D341Med (cell line): ENCODE data around the gene DGUOK.

Experiments used
- DNase-seq: peaks from one replicate; pipeline ENCODE4 v3.0.0; 2012; ENCODE audit warnings: low spot score

DGUOK gene

DNA sequence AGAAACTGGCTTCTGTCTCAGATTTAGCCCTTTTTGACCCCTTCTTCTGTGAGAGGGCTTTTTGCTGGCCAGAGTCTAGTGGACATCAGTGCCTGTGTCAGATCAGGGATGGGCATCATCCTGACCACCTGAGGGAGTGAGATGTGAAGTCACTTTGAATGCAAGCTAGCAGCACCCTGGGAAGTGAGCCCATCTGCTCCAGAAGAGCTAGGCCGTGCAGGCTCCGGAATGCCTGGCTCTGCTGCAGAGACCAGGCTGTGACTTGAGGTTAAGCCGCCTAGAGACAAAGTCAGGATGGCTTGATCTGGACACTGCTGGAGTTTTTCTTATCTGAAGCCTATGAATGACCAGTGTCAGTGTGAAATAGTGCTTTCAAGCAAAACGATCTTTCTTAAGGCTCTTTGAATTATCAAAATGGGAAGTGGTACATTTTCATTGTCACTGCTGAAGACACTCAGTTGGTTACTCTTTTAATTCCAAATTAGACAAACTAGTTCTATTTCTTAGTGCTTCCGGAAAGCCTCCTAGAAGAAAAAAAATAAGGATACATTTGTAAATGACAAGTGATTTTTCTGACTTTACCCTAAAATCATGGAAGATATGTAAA, 20.8 kb downstream of the DGUOK start:
- no peak for DNase-seq

DNA sequence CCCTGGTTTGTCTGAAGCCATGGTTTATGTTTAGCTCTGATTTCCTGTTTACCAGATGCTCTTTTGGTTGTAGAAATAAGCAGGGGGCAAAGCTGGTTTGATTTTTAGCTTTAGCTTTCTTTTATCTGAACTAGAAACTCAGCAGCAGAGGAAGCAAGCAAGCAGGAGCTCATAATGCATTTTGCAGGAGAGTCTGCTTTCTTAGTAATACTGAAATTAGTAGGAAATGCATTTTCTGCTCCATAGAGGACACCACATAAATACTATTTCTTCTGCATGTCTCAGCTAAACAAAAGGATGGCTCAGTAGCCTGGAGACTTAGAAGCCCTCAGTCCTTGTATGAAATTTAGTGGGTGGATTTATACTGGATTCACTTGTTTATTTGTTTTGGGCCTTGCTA, 23.1 kb downstream of the DGUOK start:
- no peak for DNase-seq

DNA sequence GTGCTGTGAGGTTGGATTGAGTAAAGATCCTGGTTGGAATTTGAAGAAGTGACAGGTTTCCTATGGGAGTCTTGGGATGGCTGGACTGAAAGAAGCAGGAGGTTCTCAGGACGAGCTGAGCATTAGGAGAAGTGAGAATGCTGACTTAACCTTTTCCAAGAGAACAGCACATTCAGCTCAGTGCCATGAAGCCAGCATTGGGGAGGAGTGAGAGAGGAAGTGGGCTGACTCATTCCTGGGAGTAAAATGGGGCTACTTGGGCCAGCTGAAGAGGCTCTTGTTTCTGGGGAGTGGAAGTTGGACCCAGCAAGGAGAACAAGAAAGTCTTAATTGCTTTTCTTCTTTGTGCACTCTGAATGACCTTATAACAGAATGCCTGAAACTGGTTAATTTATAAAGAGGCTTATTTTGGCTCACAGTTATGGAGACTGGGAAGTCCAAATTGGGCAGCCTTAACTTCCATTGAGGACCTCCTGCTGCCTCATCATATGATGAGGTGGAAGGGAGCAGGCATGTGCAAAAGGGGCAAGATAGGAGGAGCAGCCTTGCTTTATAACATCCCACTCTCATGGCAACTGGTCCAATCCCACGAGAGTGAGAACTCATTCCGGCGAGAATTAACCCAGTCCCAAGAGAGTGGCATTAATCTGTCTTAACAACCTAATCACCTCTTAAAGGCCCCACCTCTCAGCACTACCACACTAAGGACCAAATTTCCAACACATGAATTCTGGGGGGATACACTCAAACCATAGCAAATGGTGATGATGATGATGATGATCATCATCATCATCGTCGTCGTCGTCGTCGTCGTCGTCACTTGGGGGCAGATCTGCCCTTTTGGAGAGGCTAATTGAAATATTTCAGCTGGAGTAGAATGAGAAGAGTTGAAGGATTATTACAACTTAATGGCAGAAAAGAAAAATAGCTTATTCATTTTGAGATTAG, 26.1 kb downstream of the DGUOK start:
- peak; percentile 77 for DNase-seq

DNA sequence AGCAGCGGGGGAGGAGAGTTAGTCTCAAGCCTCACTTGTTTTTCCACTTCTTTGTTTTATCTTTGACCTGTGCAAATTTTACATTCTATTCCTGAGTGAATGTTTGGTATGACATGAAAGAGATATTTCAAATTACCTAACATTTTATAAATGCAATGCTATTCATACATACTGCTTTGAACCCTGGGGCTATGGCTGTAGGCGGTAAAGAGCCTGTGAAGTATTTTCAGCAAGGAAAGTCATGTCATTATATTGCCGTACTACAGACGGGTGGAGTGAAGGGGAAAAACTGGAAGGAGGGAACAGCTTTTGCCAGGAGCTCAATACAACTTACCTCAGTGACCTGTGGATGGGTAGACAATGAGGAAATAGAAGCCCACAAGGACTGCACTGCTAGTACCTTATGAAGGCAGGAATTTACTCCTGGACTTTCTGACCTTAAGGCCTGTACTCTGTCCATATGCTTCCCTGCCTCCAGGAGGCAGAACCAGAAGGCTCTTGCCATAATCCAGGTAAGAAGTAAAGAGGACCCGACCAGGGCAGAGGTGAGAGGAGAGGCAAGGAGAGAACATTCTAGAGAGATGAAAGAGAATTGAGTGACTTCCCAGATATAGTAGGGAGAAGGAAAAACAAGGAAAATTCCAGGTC, 29.7 kb downstream of the DGUOK start:
- DNase-seq = no peak

DNA sequence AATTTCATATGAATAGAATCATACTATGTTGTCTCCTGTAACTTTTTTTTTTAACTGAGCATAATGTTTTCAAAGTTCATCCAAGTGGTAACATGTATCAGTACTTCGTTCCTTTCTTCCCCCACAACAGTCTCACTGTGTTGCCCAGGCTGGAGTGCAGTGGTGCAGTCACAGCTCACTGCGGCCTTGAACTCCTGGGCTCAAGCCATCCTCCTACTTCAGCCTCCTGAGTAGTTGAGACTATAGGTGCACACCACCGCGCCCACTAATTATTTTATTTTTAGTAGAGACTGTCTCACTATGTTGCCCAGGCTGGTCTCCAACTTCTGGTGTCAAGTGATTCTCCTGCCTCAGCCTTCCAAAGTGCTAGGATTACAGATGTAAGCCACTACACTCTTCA, 34.6 kb downstream of the DGUOK start:
- DNase-seq = no peak

DNA sequence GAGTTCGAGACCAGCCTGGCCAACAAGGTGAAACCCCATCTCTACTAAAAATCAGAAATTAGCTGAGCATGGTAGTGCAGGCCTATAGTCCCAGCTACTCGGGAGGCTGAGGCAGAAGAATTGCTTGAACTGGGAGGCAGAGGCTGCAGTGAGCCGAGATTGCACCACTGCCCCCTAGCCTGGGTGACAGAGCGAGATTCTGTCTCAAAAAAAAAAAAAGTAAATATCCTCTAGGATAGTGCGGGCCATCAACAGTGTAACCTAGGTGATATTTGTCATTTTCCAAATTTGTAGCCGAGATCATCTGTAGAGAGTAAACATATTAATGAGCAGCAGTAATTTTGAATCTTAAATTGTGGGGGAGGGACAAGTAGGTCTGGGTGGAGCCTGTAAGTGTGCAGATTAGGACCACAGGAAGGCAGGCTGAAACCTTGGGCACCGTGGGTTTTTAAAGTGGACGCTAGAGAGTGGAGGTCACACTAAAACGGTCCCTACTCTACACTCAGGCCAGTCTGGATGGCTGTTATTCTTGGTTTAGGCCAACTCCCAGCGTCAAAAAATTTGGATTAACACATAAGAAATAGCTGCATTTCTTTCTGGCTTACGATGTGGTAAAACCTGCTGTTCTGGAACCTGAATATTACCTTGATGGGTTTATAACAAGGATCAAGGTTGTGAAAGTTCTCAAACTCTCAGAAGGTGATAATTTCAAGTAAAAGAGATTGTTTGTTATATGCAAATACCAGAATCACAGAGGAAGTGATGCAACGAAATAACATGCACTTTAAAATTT, 35.3 kb downstream of the DGUOK start:
- DNase-seq = no peak

DNA sequence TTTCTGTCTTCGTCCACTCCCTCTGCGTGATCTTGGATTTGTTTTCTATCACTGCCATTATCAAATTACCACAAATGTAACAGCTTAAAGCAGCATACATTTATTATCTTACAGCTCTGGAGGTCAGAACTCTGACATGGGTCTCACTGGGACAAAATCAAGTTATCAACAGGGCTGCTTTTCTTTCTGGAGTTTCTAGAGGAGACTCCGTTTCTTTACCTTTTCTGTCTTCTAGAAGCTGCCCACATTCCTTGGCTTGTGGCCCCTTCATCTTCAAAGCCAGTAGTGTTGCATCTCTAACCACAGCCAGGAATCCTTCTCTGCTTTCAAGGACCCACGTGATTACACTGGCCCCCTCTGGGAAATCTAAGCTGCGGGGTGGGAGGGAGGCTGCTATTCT, 36.1 kb downstream of the DGUOK start:
- DNase-seq = no peak

DNA sequence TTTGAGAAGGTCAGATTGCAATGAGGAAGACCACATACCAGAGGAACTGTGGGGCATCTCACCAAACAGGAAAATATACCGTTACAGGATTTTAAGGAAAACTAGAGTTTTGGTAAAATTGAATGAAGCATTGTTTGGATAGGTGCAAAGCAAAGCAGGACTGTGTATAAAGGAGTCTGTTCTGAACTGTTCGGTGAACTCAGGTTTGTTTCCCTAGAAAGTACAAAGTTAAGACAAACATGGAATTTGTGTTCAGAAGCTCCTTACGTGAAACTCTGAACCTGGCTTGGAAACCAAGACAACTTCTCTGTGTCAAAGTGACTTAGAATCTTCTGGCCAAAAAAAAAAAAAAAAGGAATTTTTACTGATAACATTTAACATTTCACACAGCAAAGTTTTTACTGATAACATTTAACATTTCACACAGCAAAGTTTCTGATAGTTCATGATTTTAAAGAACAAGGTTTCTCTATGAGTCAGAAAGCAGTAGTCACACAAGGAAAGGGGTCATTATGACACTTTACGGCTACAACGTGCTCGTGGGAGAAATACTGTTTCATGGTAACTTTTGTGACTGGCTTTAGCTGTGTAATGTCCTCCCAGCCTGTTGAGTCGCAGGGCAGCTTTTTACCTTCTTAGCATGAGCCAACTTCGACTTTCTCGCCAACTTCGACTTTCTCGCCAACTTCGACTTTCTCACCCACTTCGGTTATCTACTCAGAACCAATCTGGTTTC, 36.9 kb downstream of the DGUOK start:
- no peak for DNase-seq

DNA sequence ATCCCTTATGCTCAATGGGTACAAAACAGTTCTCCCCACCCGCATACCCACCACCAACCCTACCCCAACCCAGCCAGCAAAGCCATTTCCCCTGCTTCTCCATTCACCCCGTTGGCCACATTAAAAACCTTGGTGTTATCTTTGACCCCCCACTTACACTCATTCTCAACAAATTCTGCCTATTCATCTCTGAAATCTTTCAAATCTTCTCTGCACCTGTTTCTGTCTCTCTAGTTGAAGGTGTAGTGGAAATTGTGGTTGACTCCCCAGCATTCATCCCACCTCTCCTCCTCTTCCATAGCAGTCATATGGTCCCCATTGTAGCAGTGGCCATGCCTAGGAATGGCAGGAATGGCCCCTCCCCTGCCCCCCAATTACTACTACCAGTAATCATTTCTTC, 37.5 kb downstream of the DGUOK start:
- DNase-seq = no peak

DNA sequence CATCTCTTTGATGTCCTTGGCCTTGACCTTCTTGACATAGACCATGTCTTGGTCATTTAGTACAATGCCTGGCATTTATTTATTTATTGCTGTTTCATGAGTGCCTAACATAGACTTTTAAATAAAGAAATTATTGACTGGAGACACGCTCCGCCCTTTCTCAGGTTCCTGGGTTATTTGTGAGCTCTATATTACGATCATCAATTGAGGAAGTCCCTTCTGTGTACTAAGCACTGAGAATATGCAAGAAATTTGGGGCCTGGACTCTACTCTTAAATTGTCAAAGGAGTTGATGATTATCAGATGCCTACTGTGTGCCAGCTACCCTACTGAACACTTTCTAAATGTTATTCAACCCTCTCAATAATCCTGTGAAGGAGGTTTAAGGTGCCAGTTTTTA, 38.4 kb downstream of the DGUOK start:
- no peak for DNase-seq

DNA sequence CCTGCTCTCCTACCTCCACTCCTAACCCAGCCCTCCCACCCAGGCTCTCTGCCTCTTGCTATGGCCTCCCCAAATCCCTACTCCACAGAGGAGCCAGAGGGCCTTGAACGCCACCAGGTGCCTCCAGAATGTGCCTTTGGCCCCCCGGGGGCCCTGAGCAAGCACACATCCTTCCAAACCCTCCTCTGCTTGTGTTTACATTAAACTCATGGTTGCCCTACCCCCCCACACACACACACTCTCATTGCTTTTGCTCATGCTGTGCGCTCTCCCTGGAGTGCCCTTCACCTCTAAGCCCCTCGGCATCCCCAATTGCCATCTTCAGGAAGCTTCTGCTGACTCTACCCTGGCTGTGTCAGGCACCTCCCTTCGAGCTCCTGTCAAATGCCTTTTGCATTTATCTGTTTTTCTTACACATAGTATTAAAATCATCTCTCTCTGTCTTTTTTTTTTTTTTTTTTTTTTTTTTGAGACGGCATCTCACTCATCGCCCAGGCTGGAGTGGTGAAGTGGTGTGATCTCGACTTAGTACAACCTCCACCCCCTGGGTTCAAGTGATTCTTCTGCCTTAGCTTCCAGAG, 41.8 kb downstream of the DGUOK start:
- DNase-seq = no peak

DNA sequence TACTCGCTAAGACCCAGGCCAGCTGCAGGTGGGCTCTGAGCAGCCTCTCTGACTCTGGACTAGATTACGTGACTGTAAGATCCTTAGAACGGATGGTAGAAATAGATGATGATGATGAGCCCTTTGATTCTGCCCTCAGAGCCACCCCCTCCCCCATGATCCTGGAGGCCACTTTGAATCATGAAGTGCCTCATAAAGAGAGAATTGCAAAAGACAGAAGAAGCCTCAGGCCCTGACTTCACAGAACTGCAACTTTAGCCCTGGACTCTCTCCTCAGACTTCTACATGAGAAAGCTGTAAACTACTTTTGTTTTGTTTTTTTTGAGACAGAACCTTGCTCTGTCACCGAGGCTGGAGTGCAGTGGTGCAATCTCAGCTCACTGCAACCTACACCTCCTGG, 42.7 kb downstream of the DGUOK start:
- DNase-seq = no peak

DNA sequence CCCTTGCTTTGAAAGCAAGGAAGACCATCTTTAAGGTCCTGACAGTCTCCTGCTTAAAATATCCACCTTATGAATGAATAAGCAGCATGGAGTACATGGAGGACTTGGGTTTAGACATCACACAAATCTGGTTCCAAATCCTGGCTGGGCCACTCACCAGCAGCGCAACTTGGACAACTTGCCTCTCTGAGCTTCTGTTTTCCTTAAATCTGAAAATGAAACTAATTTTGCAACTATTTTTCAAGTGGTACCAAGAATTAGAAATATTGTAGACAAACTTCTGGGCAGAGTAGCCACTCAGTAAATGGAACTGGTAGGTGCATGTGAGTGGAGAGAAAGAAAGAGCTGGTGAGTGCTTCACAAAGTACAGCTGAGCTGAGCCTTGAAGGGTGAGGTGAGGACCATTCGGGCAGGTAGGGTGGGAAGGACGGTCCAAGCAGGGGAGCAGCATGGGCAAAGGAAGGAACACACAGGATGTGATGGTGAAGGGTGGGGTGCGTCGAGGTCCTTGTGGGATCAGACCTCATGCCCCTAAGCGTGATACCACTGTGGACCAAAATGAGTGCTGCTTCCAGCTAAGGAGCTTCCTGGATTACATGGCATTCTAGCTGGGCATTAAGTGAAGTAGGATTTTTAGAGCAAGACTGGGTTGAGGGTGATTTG, 43.6 kb downstream of the DGUOK start:
- DNase-seq = no peak

DNA sequence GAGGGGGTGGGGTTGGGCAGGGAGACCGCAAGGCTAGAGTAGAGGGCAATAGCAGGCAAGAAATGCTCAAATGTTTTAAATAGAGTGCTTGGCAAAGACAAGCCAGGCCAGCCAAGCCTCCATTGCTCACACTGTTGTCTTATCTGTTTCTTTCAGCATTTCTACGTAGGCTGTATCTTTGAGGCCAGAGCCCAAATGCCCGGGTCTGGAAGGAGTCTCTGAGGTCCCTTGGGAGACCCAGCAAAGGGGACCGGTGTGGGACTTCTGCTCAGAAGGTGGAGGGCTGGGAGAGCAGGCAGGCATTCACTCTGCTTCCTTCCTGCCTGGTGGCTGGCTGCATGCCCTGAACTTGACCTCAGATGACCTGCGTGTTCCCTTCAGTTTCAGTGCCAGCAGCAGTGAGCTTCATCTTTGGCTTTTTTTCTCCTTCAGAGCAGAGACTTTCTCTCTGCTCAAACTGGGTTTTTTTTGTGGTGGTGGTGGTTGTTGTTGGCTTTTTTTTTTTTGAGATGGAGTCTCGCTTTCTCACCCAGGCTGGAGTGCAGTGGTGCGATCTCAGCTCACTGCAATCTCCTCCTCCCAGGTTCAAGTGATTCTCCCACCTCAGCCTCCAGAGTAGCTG, 44.3 kb downstream of the DGUOK start:
- no peak for DNase-seq

DNA sequence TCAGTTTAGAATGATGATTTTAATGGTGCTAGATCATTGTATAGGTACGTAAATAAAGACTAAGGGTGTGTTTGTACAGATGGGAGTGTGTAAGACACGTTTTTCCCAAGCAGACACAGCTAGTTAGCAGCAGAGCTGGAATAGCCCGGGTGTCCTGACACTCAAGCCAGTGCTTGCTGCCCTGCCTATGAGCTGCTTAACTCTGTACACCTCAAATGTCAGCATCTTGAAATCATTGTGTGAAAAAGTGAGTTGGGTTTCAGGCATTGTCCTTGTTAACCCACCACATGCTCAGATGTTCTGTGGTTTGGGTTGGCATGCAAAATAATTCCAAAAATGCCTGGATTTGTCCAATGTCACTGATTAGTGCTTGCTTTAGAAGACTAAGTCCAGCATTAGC, 45.0 kb downstream of the DGUOK start:
- no peak for DNase-seq

DNA sequence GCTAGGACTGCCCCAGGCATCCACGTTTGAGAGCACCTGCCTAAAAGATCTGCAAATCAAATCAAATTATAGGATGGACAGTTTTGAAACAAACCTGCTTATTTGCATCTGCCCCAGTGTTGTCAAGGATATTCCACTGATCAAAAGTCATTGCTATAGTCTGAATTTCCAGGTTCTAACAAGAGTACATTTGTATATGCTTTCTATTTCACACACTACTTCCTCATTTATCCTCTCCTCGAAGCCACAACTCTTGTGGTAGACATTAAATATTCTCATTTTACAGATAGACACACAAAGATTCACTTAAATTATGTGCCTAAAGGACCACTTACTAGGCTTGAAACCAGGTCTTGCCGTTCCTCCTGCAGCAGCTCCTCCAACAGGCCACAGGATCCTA, 46.2 kb downstream of the DGUOK start:
- no peak for DNase-seq

DNA sequence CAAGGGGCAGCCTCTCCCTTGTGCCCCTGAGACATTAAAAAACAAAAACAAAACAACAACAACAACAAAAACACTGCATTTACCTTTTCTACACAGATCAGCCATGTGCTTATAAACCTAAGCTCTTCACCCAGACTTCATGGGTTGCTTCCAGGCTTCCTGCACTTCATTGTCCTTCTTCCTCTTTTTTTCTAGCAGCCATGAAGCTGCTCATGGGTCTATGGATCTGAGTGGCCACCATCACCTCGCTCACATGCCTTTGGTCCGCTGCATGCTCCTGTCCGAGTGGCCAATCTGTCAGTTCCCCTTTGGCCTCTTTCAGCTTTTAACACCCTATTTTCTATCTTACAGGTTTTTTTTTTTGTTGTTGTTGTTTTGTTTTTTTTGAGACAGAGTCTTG, 49.1 kb downstream of the DGUOK start:
- no peak for DNase-seq

DNA sequence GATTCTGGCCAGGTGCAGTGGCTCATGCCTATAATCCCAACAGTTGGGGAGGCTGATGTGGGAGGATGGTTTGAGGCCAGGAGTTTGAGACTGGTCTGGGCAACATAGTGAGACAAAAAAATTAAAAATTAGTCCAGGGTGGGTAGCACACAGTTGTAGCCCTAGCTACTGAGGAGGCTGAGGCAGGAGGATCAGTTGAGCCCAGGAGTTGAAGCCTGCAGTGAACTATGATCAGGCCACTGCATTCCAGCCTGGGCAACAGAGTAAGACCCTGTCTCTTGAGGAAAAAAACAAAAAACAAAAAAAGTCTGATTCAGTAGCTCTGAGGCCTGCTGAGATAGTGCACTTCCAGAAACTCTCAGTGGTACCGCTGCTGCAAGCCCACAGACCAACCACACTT, 50.1 kb downstream of the DGUOK start:
- no peak for DNase-seq

DNA sequence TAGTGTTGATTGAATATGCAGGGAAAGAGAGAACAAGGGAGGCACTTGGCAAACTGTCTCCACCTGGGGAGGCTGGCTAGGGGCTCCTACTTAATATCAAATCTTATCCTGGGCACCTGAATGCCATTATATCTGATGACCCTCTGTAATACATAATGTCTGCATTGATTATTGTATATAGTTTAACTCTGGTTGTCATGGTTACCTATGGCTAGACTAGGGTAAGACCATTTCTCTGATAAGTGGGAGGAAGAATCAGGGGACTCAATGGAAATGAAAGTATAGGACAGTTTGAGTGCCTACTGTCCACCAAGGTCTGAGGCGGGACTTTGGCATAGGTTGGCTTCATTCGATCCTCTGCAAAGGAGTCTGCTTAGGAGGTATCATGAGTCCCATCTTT, 50.8 kb downstream of the DGUOK start:
- no peak for DNase-seq

DNA sequence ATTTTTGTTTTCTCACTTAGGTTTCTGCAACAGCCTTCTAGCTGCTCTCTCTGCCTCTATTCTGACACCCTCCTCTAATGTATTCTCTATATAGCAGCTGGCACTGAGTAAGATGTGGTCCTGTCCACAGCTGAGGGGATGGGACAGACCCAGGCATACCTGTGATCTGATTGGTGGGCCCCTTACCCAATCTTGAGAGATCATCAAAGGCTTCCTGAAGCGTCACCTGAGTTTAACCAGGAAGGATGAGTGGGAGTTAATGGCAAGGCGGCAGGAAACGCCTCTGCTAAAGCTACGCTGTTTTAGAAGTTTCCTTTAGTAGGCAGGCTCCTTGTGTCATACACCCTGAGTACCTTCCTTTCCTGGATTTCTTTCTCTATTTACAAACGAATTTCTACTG, 52.3 kb downstream of the DGUOK start:
- no peak for DNase-seq
